Activated T-cell treated with anti-CD3 and anti-CD28 coated beads, Interleukin-2, amount 50 U/mL, for 72 hours (primary cell): Measurements from ENCODE around the gene RPS26. TPM values are rescaled to one million over a fixed set of nuclear protein-coding genes. Genes with fewer than 3 reads are reported as not detected.

ENCODE experiments used
- ATAC-seq, 2 donors: fragments of 150-1000 bp; cut with Tn5 transposase; replicated peaks in 1 of 2; 2 replicates each; pipeline ENCODE4 v1.10.0; 2021; ENCODE audit warnings: moderate library complexity in 2 of 2, mild to moderate bottlenecking in 1 of 2
- DNase-seq, 2 donors: peaks; one replicate each; pipeline ENCODE4 v3.0.0; 2021 to 2022; ENCODE audit warnings: mixed read lengths in 1 of 2
- H3K27ac Mint-ChIP-seq: one replicate; pipeline ENCODE4 v1.8.0; 2022; ENCODE audit warnings: mild to moderate bottlenecking, moderate library complexity, mixed read lengths
- H3K27me3 Mint-ChIP-seq: one replicate; pipeline ENCODE4 v1.8.0; 2022; ENCODE audit warnings: low read depth, mixed read lengths
- H3K36me3 Mint-ChIP-seq, 2 donors: one replicate each; pipeline ENCODE4 v1.8.0; 2022; ENCODE audit warnings: mixed read lengths in 2 of 2, mild to moderate bottlenecking in 1 of 2; ENCODE audit not compliant: insufficient read depth in 2 of 2
- H3K4me1 Mint-ChIP-seq: one replicate; pipeline ENCODE4 v1.8.0; 2022; ENCODE audit warnings: low read depth, mixed read lengths
- H3K4me3 Mint-ChIP-seq, 2 donors: one replicate each; pipeline ENCODE4 v1.8.0; 2022; ENCODE audit warnings: mild to moderate bottlenecking in 2 of 2, mixed read lengths in 2 of 2, moderate library complexity in 2 of 2
- H3K9me3 Mint-ChIP-seq, 2 donors: one replicate each; pipeline ENCODE4 v1.8.0; 2022; ENCODE audit warnings: mixed read lengths in 2 of 2
- total RNA-seq, 2 donors: library from RNA; stranded (reverse); gene quantifications; one replicate each; pipeline ENCODE4 v1.2.3, GENCODE V29; 2022

The RPS26 gene
- total RNA-seq, 2 donors from 2014 or later, result 23.0 to 28.9 TPM

GRCh38 chr12:56086608-56087007, 44.9 kb downstream of the RPS26 start:
- no peak overlapping the region for H3K4me3 Mint-ChIP-seq
- peaks cover 12% of the 10 kb centered on the region for H3K27me3 Mint-ChIP-seq
- no peak overlapping the region for H3K27ac Mint-ChIP-seq
- no peaks in the 10 kb centered on the region for H3K4me1 Mint-ChIP-seq
- ATAC-seq (no peak), DNase-seq (no peak)
- H3K9me3 Mint-ChIP-seq, result no peaks in the 10 kb centered on the region
- no peaks in the 10 kb centered on the region for H3K36me3 Mint-ChIP-seq

- no peaks in the 10 kb centered on the region for H3K4me1 Mint-ChIP-seq
- no peak overlapping the region for H3K4me3 Mint-ChIP-seq
- H3K27me3 Mint-ChIP-seq, result peaks cover 7% of the 10 kb centered on the region
- ATAC-seq (no peak), DNase-seq (no peak)
- H3K27ac Mint-ChIP-seq, result no peak overlapping the region
- H3K9me3 Mint-ChIP-seq, result no peaks in the 10 kb centered on the region
- no peaks in the 10 kb centered on the region for H3K36me3 Mint-ChIP-seq
Measured at GRCh38 chr12:56087220-56087619, 45.5 kb downstream of the RPS26 start.

Other genes with a start within 250 kb of the RPS26 start
- 100 to 1,000 TPM; 106 to 127 TPM for gene SARNP, start 224.2 kb upstream of the RPS26 start, total RNA-seq
- gene ORMDL2, start 223.9 kb upstream of the RPS26 start, total RNA-seq, result 10 to 100 TPM; 29.5 to 33.5 TPM
- gene DNAJC14, start 212.3 kb upstream of the RPS26 start, total RNA-seq, result 10 to 100 TPM; 24.1 to 24.4 TPM
- under 1 TPM; 0.41 to 0.81 TPM for gene MMP19, start 199.0 kb upstream of the RPS26 start, total RNA-seq
- gene PYM1, start 114.0 kb upstream of the RPS26 start, total RNA-seq, result 10 to 100 TPM; 35.1 to 36.6 TPM
- 100 to 1,000 TPM; 343 to 396 TPM for gene DGKA, start 110.8 kb upstream of the RPS26 start, total RNA-seq
- 1 to 10 TPM in 1 of 2 donors, under 1 TPM in 1; 1.00 to 1.9 TPM for gene PMEL, start 75.9 kb upstream of the RPS26 start, total RNA-seq
- 100 to 1,000 TPM in 1 of 2 donors, 10 to 100 TPM in 1; 89.2 to 103 TPM for gene CDK2, start 75.1 kb upstream of the RPS26 start, total RNA-seq
- gene RAB5B, start 67.8 kb upstream of the RPS26 start, total RNA-seq, result 10 to 100 TPM; 49.4 to 56.6 TPM
- gene SUOX, start 44.6 kb upstream of the RPS26 start, total RNA-seq, result 1 to 10 TPM; 7.8 to 9.9 TPM
- gene IKZF4, start 20.9 kb upstream of the RPS26 start, total RNA-seq, result 10 to 100 TPM; 22.8 to 25.0 TPM
- gene ERBB3, start 38.2 kb downstream of the RPS26 start, total RNA-seq, result 1 to 10 TPM; 1.4 to 1.9 TPM
- gene PA2G4, start 62.6 kb downstream of the RPS26 start, total RNA-seq, result 100 to 1,000 TPM; 226 to 265 TPM
- 1,000 to 10,000 TPM; 5,172 to 5,269 TPM for gene RPL41, start 74.7 kb downstream of the RPS26 start, total RNA-seq
- gene ZC3H10, start 76.3 kb downstream of the RPS26 start, total RNA-seq, result 10 to 100 TPM in 1 of 2 donors, 1 to 10 TPM in 1; 7.4 to 11.8 TPM
- 10 to 100 TPM; 74.6 to 84.6 TPM for gene ESYT1, start 86.3 kb downstream of the RPS26 start, total RNA-seq
- gene MYL6B, start 110.7 kb downstream of the RPS26 start, total RNA-seq, result 100 to 1,000 TPM in 1 of 2 donors, 10 to 100 TPM in 1; 96.3 to 111 TPM
- 100 to 1,000 TPM; 391 to 492 TPM for gene MYL6, start 116.4 kb downstream of the RPS26 start, total RNA-seq
- gene SMARCC2, start 147.6 kb downstream of the RPS26 start, total RNA-seq, result 100 to 1,000 TPM in 1 of 2 donors, 10 to 100 TPM in 1; 99.7 to 104 TPM
- 10 to 100 TPM; 35.4 to 40.2 TPM for gene RNF41, start 180.0 kb downstream of the RPS26 start, total RNA-seq
- gene NABP2, start 182.4 kb downstream of the RPS26 start, total RNA-seq, result 10 to 100 TPM; 61.8 to 72.7 TPM
- 1 to 10 TPM in 1 of 2 donors, under 1 TPM in 1; 0.44 to 1.1 TPM for gene SLC39A5, start 188.1 kb downstream of the RPS26 start, total RNA-seq
- 10 to 100 TPM; 46.7 to 50.7 TPM for gene ANKRD52, start 216.5 kb downstream of the RPS26 start, total RNA-seq
- 1 to 10 TPM; 5.9 to 7.3 TPM for gene COQ10A, start 225.0 kb downstream of the RPS26 start, total RNA-seq